Glomerular visceral epithelial cell (primary cell): ENCODE data around the gene EPG5.

Experiments used
- DNase-seq: peaks from one replicate; pipeline ENCODE4 v3.0.0-alpha.2; 2016; ENCODE audit errors: extremely low spot score

The EPG5 gene

DNA sequence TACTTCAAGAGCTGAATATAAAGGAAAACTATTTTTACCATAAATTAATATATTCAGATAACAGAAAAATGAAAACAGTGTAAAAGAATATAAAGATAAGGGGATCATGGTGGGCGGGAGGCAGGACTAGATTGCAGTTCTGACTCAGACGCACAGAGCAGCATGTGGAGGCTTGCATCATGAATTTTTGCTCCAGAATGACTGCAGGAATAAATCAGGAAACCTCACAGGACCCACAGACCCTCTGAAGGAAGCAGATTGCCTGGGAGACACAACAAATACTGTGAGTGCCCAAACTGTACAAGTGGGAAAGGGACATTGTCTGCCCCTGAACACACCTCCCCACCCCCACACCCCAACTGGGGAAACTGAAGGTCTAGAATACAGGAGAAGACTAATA is 160.9 kb downstream of the EPG5 start:
- no peak for DNase-seq

DNA sequence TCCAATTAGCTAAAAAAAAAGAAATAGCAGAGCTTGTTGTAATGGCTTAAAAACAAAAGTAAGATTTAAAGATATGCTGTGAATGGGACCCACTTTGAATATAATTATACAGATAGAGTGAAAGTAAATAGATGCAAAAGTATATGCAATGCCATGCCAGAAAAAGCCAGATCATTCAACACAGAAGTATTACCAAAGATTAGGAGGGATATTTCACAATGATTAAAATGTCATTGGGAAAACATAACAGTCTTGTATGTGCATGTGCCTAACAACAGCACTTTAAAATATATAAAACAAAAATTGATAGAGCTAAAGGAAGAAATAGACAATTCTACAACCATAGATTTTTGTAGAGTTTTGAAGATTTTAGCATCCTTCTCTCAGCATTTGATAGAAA is 161.6 kb downstream of the EPG5 start:
- DNase-seq = no peak

DNA sequence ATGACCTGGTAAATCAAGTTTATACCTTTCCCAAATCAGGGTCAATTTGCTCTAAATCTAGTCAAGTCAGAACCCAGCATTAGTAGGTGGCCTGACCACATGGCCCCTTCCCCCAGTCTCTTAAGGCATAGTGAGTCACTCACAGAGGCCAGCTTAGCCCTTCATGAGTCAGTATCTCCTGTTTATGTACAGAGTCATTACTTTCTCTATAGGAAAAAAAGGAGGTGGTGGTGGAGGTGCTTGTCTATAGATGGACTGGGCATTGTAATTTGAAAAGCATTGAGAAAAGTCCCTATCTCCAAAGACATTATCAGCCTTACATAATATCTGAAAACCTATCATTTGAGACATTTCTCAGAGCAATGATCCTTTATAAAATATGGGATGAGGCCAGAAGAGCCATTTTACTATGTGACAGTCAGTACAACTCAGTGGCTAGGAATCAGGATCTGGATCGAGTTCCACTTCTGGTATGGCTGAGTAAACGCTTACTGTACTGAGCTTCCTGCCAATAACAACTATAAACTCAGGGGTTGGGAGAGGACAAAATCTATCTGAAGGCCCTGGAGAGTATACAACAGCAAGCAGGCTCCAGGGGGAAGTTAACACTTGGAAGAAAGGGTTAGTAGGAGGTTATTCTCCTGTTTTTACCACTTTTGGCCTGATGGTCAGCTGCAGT is 164.2 kb downstream of the EPG5 start:
- peak; percentile 88 for DNase-seq

DNA sequence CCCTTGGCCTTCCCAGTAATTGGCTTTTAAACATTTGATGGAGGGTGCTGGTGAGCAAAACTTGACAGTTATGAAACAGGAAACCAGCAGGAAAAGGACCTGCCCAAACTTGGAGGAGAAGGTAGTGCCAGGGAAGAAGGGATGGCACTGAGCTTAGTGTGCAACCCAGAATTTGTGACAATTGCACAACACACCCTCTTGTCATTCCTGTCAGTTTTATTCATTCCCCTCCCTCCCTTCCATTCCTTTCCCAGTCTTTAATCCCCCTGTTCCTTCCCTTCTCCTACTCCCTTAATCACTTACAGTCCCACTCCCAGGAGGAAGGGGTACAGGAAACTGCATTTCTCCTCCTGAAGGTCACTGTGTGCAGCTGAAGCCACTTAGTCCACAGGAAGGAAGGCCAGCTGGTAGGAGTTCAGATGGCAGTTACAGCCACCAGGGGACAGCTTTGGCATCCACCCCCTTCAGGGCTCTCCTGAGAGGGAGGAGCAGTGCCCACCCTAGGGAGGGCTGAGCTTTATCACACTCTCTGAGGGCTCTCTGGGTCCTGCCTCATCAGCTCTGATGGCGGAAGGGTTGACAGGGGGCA is 165.6 kb downstream of the EPG5 start:
- DNase-seq = no peak
